ENCODE data around the gene LRFN2.

LRFN2 gene

GRCh38 chr6:40587240-40588069 lies at the start of gene LRFN2:
Gene LRFN2, minus strand, starts transcription at chr6:40587364.
- peak within 1 kb of the TSS; percentile 45 for H3K4me3 ChIP-seq (replicated peaks; ENCODE audit: low read depth, low read length)

DNA sequence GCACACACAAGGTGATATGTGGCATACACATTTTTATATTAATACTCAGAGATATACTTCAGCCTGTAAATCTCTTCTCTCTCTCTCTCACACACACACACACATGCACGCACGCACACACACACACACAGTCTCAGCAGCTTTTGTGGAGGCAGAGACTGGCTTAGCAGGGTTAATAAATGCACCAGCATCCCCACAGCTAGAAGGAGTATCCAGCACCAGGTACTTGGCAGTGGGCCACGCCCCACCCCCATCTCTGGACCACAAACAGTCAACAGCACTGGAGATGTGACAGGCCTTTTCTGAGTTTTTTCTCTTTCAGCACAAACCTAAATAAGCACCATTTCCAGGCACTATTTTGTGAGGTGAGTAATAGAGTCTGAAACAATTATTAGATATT lies 47.3 kb upstream of the LRFN2 start:
- DNase-seq (ENCODE audit: low read depth) = no peak
- TF ChIP-seq, protein P1, sequence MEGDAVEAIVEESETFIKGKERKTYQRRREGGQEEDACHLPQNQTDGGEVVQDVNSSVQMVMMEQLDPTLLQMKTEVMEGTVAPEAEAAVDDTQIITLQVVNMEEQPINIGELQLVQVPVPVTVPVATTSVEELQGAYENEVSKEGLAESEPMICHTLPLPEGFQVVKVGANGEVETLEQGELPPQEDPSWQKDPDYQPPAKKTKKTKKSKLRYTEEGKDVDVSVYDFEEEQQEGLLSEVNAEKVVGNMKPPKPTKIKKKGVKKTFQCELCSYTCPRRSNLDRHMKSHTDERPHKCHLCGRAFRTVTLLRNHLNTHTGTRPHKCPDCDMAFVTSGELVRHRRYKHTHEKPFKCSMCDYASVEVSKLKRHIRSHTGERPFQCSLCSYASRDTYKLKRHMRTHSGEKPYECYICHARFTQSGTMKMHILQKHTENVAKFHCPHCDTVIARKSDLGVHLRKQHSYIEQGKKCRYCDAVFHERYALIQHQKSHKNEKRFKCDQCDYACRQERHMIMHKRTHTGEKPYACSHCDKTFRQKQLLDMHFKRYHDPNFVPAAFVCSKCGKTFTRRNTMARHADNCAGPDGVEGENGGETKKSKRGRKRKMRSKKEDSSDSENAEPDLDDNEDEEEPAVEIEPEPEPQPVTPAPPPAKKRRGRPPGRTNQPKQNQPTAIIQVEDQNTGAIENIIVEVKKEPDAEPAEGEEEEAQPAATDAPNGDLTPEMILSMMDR (IDR thresholded peaks at IDR 0.05; ENCODE audit: low read length, missing control alignments) = no peak
- H3K4me3 ChIP-seq (replicated peaks; ENCODE audit: low read depth, low read length) = no peak overlapping the region

More at GRCh38 chr6:40587240-40588069, at the start of gene LRFN2:
- peak; percentile 67 for DNase-seq (ENCODE audit: low read depth)
- TF ChIP-seq, protein P1 (IDR thresholded peaks at IDR 0.05; ENCODE audit: low read length, missing control alignments) = peak; percentile 27

DNA sequence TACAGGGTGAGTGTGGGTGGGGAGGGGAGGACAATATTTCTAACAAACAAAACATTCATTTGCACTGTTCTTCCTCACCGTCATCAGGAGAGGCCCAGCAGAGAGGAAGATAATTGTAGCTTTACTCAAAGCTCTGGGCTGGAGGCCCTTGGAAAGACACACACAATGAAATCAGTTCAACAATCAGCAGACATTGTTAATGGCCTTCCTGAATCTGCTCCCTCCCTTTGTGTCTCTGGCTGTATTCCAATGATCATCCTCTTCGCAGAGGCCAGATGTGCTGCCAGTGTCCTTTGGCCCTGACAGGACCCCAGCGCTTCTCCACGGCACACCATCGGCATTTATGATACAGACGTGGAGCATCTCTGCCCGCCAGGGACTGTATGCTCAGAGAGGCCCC lies 44.6 kb upstream of the LRFN2 start:
- TF ChIP-seq, protein P1 (IDR thresholded peaks at IDR 0.05; ENCODE audit: low read length, missing control alignments) = no peak
- no peak for DNase-seq (ENCODE audit: low read depth)
- H3K4me3 ChIP-seq (replicated peaks; ENCODE audit: low read depth, low read length) = no peak overlapping the region

DNA sequence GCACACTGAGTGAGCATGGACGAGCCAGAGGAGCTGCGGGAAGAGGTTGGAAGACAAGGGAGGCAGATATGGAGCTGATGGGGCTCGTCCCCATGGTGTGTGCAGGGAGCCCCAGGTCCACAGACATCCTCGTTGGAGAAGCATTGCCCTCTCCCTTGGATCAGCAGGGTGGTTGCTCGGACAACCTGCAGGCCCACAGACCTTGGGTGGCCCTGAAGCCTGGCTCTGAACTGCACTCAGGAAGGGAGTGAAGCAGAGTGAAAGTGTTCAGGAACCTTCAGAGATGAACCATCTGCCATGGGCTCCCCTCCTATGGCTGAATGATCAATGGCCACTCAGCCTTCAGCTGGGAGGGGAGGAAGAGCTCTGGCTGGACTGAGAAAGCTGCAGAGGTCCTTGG lies 43.3 kb upstream of the LRFN2 start:
- DNase-seq (ENCODE audit: low read depth) = no peak
- TF ChIP-seq, protein P1 (IDR thresholded peaks at IDR 0.05; ENCODE audit: low read length, missing control alignments) = no peak
- no peak overlapping the region for H3K4me3 ChIP-seq (replicated peaks; ENCODE audit: low read depth, low read length)

DNA sequence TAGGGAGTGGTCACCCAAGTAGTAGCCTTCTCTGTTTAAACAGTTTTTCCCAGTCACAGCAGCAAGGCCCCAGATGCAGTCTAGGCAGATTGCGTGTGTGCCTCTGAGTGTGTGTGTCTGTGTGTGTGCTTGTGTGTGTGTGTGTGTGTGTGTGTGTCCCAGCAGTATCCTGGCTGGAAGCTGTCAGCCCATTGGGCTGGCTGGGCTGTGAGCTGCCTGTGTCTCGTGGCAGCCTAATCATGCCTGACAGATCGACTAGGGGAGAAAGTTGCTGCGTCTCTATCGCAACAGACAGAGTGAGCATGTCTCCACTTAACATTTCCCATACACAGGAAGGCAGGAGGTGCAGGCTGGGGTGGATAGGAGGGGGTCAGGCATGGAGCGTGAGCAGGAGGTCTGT lies 42.9 kb upstream of the LRFN2 start:
- DNase-seq (ENCODE audit: low read depth) = no peak
- TF ChIP-seq, protein P1 (IDR thresholded peaks at IDR 0.05; ENCODE audit: low read length, missing control alignments) = no peak

GRCh38 chr6:40629463-40629862 lies 42.3 kb upstream of the LRFN2 start:
- no peak for DNase-seq (ENCODE audit: low read depth)
- H3K4me3 ChIP-seq (replicated peaks; ENCODE audit: low read depth, low read length) = no peak overlapping the region
- TF ChIP-seq, protein P1 (IDR thresholded peaks at IDR 0.05; ENCODE audit: low read length, missing control alignments) = no peak

More for the DNA sequence above, 42.9 kb upstream of the LRFN2 start:
- H3K4me3 ChIP-seq (replicated peaks; ENCODE audit: low read depth, low read length) = no peak overlapping the region

GRCh38 chr6:40627316-40627715 lies 40.2 kb upstream of the LRFN2 start:
- no peak overlapping the region for H3K4me3 ChIP-seq (replicated peaks; ENCODE audit: low read depth, low read length)
- DNase-seq (ENCODE audit: low read depth) = no peak
- TF ChIP-seq, protein P1 (IDR thresholded peaks at IDR 0.05; ENCODE audit: low read length, missing control alignments) = no peak

Data from fibroblast of pulmonary artery (primary cell).